H1 (cell line): ENCODE data around the gene OR4F6. TPM values are rescaled to one million over a fixed set of nuclear protein-coding genes. Genes with fewer than 3 reads are reported as not detected.

Source experiments
- CTCF ChIA-PET: fragments of 300-600 bp; sonication (Branson Sonifier 250); formaldehyde crosslinking; loops from one replicate; lab custom pipeline; 2021; ENCODE audit not compliant: partially characterized antibody; lab: Charles Lee
- POLR2A ChIA-PET: fragments of 300-600 bp; sonication (Branson Sonifier 250); formaldehyde crosslinking; loops from one replicate; lab custom pipeline; 2021; ENCODE audit warnings: inconsistent platforms; ENCODE audit not compliant: partially characterized antibody; lab: Charles Lee
- DNase-seq, 2 experiments: peaks; one replicate each; pipeline versions ENCODE4 v3.0.0 to v3.0.0-alpha.2; 2010 to 2022; ENCODE audit warnings: low spot score in 2 of 2, low read depth in 1 of 2, mixed read lengths in 1 of 2
- FAIRE-seq: peaks from 2 replicates; lab custom pipeline; 2011; peaks lifted over from hg19 to GRCh38; lab: Jason Lieb, UNC
- H2AFZ ChIP-seq: 2 replicates; pipeline ENCODE4 v1.8.1; 2012; ENCODE audit warnings: low read length, inconsistent platforms
- H2AK5ac ChIP-seq: 2 replicates; pipeline ENCODE4 v1.6.1; 2013; ENCODE audit warnings: low read depth, low read length
- H2BK120ac ChIP-seq: replicated peaks from 2 replicates; pipeline ENCODE3; 2013; ENCODE audit warnings: low read depth, low read length, inconsistent platforms
- H2BK12ac ChIP-seq: 2 replicates; pipeline ENCODE4 v1.6.1; 2013; ENCODE audit warnings: low read depth, low read length
- H2BK15ac ChIP-seq: 2 replicates; pipeline ENCODE4 v1.6.1; 2013; ENCODE audit warnings: low read length
- H2BK20ac ChIP-seq: 2 replicates; pipeline ENCODE4 v1.6.1; 2013; ENCODE audit warnings: low read length
- H2BK5ac ChIP-seq: 2 replicates; pipeline ENCODE4 v1.6.1; 2013; ENCODE audit warnings: low read depth, low read length
- H3K14ac ChIP-seq: 2 replicates; pipeline ENCODE4 v1.6.1; 2013; ENCODE audit warnings: inconsistent platforms; ENCODE audit not compliant: insufficient read length
- H3K18ac ChIP-seq: 2 replicates; pipeline ENCODE4 v1.6.1; 2013; ENCODE audit warnings: low read length; ENCODE audit errors: extremely low read depth
- H3K23ac ChIP-seq: 2 replicates; pipeline ENCODE4 v1.6.1; 2013; ENCODE audit warnings: inconsistent platforms; ENCODE audit not compliant: insufficient read length
- H3K23me2 ChIP-seq: 2 replicates; pipeline ENCODE4 v1.6.1; 2013; ENCODE audit warnings: low read depth, low read length
- H3K27ac ChIP-seq: 2 replicates; pipeline ENCODE4 v1.6.1; 2011; ENCODE audit warnings: low read depth, low read length, inconsistent platforms
- H3K27me3 ChIP-seq, 4 experiments: replicated peaks in 1 of 4; 1 replicate in 1 of 4; 2 replicates in 3 of 4; pipeline versions ENCODE4 v1.6.1 to v1.8.1; 2011 to 2013; ENCODE audit warnings: low read length in 3 of 4, mild to moderate bottlenecking in 3 of 4, inconsistent platforms in 2 of 4, mixed read lengths in 2 of 4, moderate library complexity in 1 of 4; ENCODE audit not compliant: control insufficient read depth in 3 of 4, insufficient read depth in 3 of 4; ENCODE audit errors: extremely low read depth in 1 of 4
- H3K36me3 ChIP-seq, 4 experiments: 2 replicates each; pipeline versions ENCODE4 v1.6.1 to v1.8.1; 2011 to 2013; ENCODE audit warnings: mild to moderate bottlenecking in 4 of 4, low read length in 3 of 4, moderate library complexity in 2 of 4, control low read depth in 1 of 4, inconsistent platforms in 1 of 4; ENCODE audit not compliant: insufficient read depth in 4 of 4, control insufficient read depth in 2 of 4
- H3K4ac ChIP-seq: replicated peaks from 2 replicates; pipeline ENCODE3; 2013; ENCODE audit warnings: low read length, low read depth, mixed read lengths, inconsistent platforms; ENCODE audit not compliant: insufficient read length
- H3K4me1 ChIP-seq, 4 experiments: replicated peaks in 1 of 4; 1 replicate in 1 of 4; 2 replicates in 3 of 4; pipeline versions ENCODE4 v1.6.1 to v1.8.1; 2011 to 2013; ENCODE audit warnings: low read length in 3 of 4, inconsistent platforms in 2 of 4, mixed read lengths in 1 of 4; ENCODE audit not compliant: insufficient read depth in 4 of 4, control insufficient read depth in 3 of 4
- H3K4me2 ChIP-seq, 2 experiments: 2 replicates each; pipeline versions ENCODE4 v1.6.1 to v1.8.1; 2011 to 2013; ENCODE audit warnings: low read depth in 2 of 2, low read length in 2 of 2, control low read depth in 1 of 2, inconsistent platforms in 1 of 2, mild to moderate bottlenecking in 1 of 2; ENCODE audit not compliant: insufficient read depth in 1 of 2
- H3K4me3 ChIP-seq, 4 experiments: fragments of 200-600, 300-600 bp in 1 of 4; sonication (generic), shearing (Covaris generic), sonication (Bioruptor Twin) in 1 of 4; 2 replicates each; pipeline versions ENCODE4 v1.5.1 to v1.8.1; 2011 to 2016; ENCODE audit warnings: low read length in 4 of 4, low read depth in 3 of 4, control low read depth in 2 of 4, inconsistent platforms in 2 of 4, mild to moderate bottlenecking in 2 of 4, mixed read lengths in 1 of 4, moderate library complexity in 1 of 4; ENCODE audit not compliant: insufficient read depth in 2 of 4; ENCODE audit errors: extremely low read depth in 1 of 4
- H3K56ac ChIP-seq: replicated peaks from 2 replicates; pipeline ENCODE3; 2013; ENCODE audit warnings: low read depth, mild to moderate bottlenecking, mixed read lengths, low read length, inconsistent platforms; ENCODE audit not compliant: insufficient read length
- H3K79me1 ChIP-seq: 2 replicates; pipeline ENCODE4 v1.6.1; 2013; ENCODE audit warnings: low read depth, low read length, control low read depth
- H3K79me2 ChIP-seq, 2 experiments: 2 replicates each; pipeline versions ENCODE4 v1.6.1 to v1.8.1; 2012 to 2013; ENCODE audit warnings: low read length in 2 of 2, mild to moderate bottlenecking in 2 of 2, inconsistent platforms in 1 of 2; ENCODE audit not compliant: insufficient read depth in 2 of 2, control insufficient read depth in 1 of 2
- H3K9ac ChIP-seq, 4 experiments: replicated peaks in 1 of 4; 1 replicate in 1 of 4; 2 replicates in 3 of 4; pipeline versions ENCODE4 v1.6.1 to v1.8.1; 2011 to 2013; ENCODE audit warnings: low read depth in 3 of 4, low read length in 3 of 4, control low read depth in 2 of 4, mild to moderate bottlenecking in 2 of 4, moderate library complexity in 2 of 4, inconsistent platforms in 1 of 4; ENCODE audit errors: extremely low read depth in 1 of 4
- H3K9me3 ChIP-seq, 2 experiments: 2 replicates each; pipeline versions ENCODE4 v1.6.1 to v1.8.1; 2012 to 2013; ENCODE audit warnings: mild to moderate bottlenecking in 2 of 2, moderate library complexity in 2 of 2, control low read depth in 1 of 2, inconsistent platforms in 1 of 2, low read depth in 1 of 2, low read length in 1 of 2, mixed read lengths in 1 of 2; ENCODE audit not compliant: insufficient read depth in 2 of 2
- H4K20me1 ChIP-seq, 2 experiments: replicated peaks in 1 of 2; 2 replicates each; pipeline versions ENCODE3 to v1.8.1; 2011 to 2013; ENCODE audit warnings: inconsistent platforms in 2 of 2, low read length in 2 of 2, mild to moderate bottlenecking in 1 of 2; ENCODE audit not compliant: insufficient read depth in 2 of 2, control insufficient read depth in 1 of 2
- H4K5ac ChIP-seq: 2 replicates; pipeline ENCODE4 v1.6.1; 2013; ENCODE audit warnings: low read length, low read depth, mixed read lengths, inconsistent platforms; ENCODE audit not compliant: insufficient read length
- H4K8ac ChIP-seq: 2 replicates; pipeline ENCODE4 v1.8.0; 2013; ENCODE audit warnings: mild to moderate bottlenecking, moderate library complexity, low read length, inconsistent platforms; ENCODE audit not compliant: insufficient read depth; ENCODE audit errors: extremely low read depth
- H4K91ac ChIP-seq: replicated peaks from 2 replicates; pipeline ENCODE3; 2013; ENCODE audit warnings: low read length, mixed read lengths, inconsistent platforms; ENCODE audit not compliant: insufficient read length
- ASH2L ChIP-seq: fragments of 200-600, 300-600 bp; sonication (generic); IDR thresholded peaks from one replicate; pipeline ENCODE4 v1.7.1; 2017; ENCODE audit warnings: low read length
- CTBP2 ChIP-seq: IDR thresholded peaks from 2 replicates; pipeline ENCODE4 v1.7.0; 2011; ENCODE audit warnings: borderline replicate concordance, mild to moderate bottlenecking, moderate library complexity, mixed read lengths, low read length; ENCODE audit not compliant: insufficient read depth, insufficient read length
- EP300 ChIP-seq, 2 experiments: IDR thresholded peaks; 1 replicate in 1 of 2; 2 replicates in 1 of 2; pipeline ENCODE4 v1.6.1; 2011 to 2012; ENCODE audit warnings: low read depth in 2 of 2, low read length in 2 of 2, mild to moderate bottlenecking in 2 of 2, borderline replicate concordance in 1 of 2, inconsistent platforms in 1 of 2, moderate library complexity in 1 of 2
- GABPA ChIP-seq: IDR thresholded peaks from 2 replicates; pipeline ENCODE4 v1.6.1; 2011; ENCODE audit warnings: mild to moderate bottlenecking, low read length, moderate library complexity, borderline replicate concordance; ENCODE audit not compliant: insufficient read depth
- KDM4A ChIP-seq: IDR thresholded peaks from one replicate; pipeline ENCODE4 v1.7.1; 2012; ENCODE audit warnings: low read depth, mild to moderate bottlenecking, moderate library complexity, low read length, inconsistent platforms; ENCODE audit not compliant: severe bottlenecking
- POLR2AphosphoS5 ChIP-seq: IDR thresholded peaks from 2 replicates; pipeline ENCODE4 v1.6.1; 2011; ENCODE audit warnings: low read depth, low read length
- RFX5 ChIP-seq: IDR thresholded peaks from 2 replicates; pipeline ENCODE4 v1.6.1; 2011; ENCODE audit warnings: low read depth, low read length, improper control_type of control experiment, borderline replicate concordance
- SIRT6 ChIP-seq: IDR thresholded peaks from one replicate; pipeline ENCODE4 v1.7.1; 2012; ENCODE audit warnings: low read length, inconsistent platforms
- SIX5 ChIP-seq: IDR thresholded peaks from 2 replicates; pipeline ENCODE4 v1.6.1; 2011; ENCODE audit warnings: mild to moderate bottlenecking, low read depth, low read length
- TAF1 ChIP-seq: IDR thresholded peaks from 2 replicates; pipeline ENCODE4 v1.6.1; 2011; ENCODE audit warnings: mild to moderate bottlenecking, low read depth, low read length
- TAF7 ChIP-seq: optimal IDR thresholded peaks from 2 replicates; pipeline ENCODE3; 2011; ENCODE audit warnings: low read depth, mild to moderate bottlenecking, inconsistent platforms, low read length, moderate library complexity, borderline replicate concordance
- WGBS, 2 experiments: shearing (Covaris generic) in 1 of 2; methylation state at CpG; one replicate each; pipeline versions ENCODE4 v1.1.6 to v1.1.7; 2013 to 2015; ENCODE audit warnings: low lambda C conversion rate in 2 of 2, mixed read lengths in 2 of 2, inconsistent platforms in 1 of 2, low coverage in 1 of 2, missing lambda C conversion rate in 1 of 2; ENCODE audit not compliant: insufficient replicate concordance in 2 of 2, insufficient coverage in 1 of 2, insufficient read length in 1 of 2; ENCODE audit errors: extremely low coverage in 1 of 2, missing lambda C conversion rate in 1 of 2; 5-methylcytosine and 5-hydroxymethylcytosine counted together
- polyA plus RNA-seq, 7 experiments: library from polyadenylated mRNA; depleted of rRNA in 3 of 7; stranded (reverse) in 5 of 7; unstranded in 2 of 7; fragments of >200 nt in 5 of 7; fragments of 200-250 nt in 2 of 7; gene quantifications; 1 replicate in 5 of 7; 2 replicates in 1 of 7; 4 replicates in 1 of 7; pipeline versions ENCODE4 v1.2.1 to v1.2.3, GENCODE V29; 2011 to 2013; ENCODE audit warnings: missing spikeins in 2 of 7, mixed read lengths in 2 of 7
- total RNA-seq: library from RNA; stranded (reverse); fragmentation: NEBNext Ultra II Directional; extraction: Animal tissue kit (Norgen Biotek cat#: 25700); gene quantifications from 2 replicates; pipeline ENCODE4 v1.2.1, GENCODE V29; 2021
- TF ChIP-seq, protein P1 (sequence below): IDR thresholded peaks from 2 replicates; pipeline ENCODE4 v1.6.1; 2012; ENCODE audit warnings: low read length, inconsistent platforms

The OR4F6 gene
- total and polyA plus RNA-seq, 2 of the 8 experiments (the other 6 are each of a cell fraction or from before 2014, with no cell fraction given) = not detected

- Histone ChIP-seq H2BK12ac (no peak overlapping the region), H2BK15ac (no peak overlapping the region), H2BK5ac (no peak overlapping the region), H2AFZ (no peak overlapping the region), H3K79me2 (no peaks in the 10 kb centered on the region), H4K91ac (no peak overlapping the region), H2BK20ac (no peak overlapping the region), H3K56ac (no peak overlapping the region), H3K4ac (no peak overlapping the region), H3K23me2 (no peaks in the 10 kb centered on the region), H2AK5ac (no peak overlapping the region), H3K4me1 (no peaks in the 10 kb centered on the region), H3K23ac (no peak overlapping the region), H2BK120ac (no peak overlapping the region), H3K14ac (no peak overlapping the region), H3K27ac (no peak overlapping the region), H3K36me3 (no peaks in the 10 kb centered on the region), H3K79me1 (no peaks in the 10 kb centered on the region), H3K4me3 (no peak overlapping the region), H3K18ac (no peak overlapping the region), H3K9ac (no peak overlapping the region), H4K8ac (no peak overlapping the region), H3K4me2 (no peak overlapping the region), H4K20me1 (no peaks in the 10 kb centered on the region), H3K9me3 (peaks cover 15 to 45% of the 10 kb centered on the region in 2 experiments; a peak in 2 of 4 replicates), H4K5ac (no peak overlapping the region), H3K27me3 (no peaks in the 10 kb centered on the region)
- FAIRE-seq = no peak
- POLR2A ChIA-PET = no interaction called here
- no peak for DNase-seq
- 93% methylated on average over 10 of the region's 10 CpGs; no CpG with 5 or more reads in 1 of the 2 experiments for WGBS, 2 experiments
- CTCF ChIA-PET = interaction anchor here (0.8 to 2.1 kb wide), 2 partner anchors 33 to 37 kb away, joined by 3 to 4 read pairs; no protein-coding TSS in a partner anchor
- TF ChIP-seq KDM4A = no peak
- no peak for TF ChIP-seq GABPA
- TF ChIP-seq POLR2AphosphoS5 = no peak
- no peak for TF ChIP-seq ASH2L
- TF ChIP-seq CTBP2 = no peak
- TF ChIP-seq, protein P1, sequence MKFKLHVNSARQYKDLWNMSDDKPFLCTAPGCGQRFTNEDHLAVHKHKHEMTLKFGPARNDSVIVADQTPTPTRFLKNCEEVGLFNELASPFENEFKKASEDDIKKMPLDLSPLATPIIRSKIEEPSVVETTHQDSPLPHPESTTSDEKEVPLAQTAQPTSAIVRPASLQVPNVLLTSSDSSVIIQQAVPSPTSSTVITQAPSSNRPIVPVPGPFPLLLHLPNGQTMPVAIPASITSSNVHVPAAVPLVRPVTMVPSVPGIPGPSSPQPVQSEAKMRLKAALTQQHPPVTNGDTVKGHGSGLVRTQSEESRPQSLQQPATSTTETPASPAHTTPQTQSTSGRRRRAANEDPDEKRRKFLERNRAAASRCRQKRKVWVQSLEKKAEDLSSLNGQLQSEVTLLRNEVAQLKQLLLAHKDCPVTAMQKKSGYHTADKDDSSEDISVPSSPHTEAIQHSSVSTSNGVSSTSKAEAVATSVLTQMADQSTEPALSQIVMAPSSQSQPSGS = no peak
- no peak for TF ChIP-seq SIRT6
- no peak for TF ChIP-seq EP300 (IDR thresholded peaks at IDR 0.05; ENCODE audit: borderline replicate concordance in 1 of 2, low read depth in 2 of 2, low read length in 2 of 2)
- TF ChIP-seq RFX5 = no peak
- no peak for TF ChIP-seq TAF1
- no peak for TF ChIP-seq SIX5
- TF ChIP-seq TAF7 = no peak
Observed at GRCh38 chr15:101775136-101775535, 28.2 kb upstream of the OR4F6 start.
